Measurements from ENCODE around the gene COPS6.

Gene COPS6

GRCh38 chr7:100127866-100128636, 39.3 kb downstream of the COPS6 start:
- DNase-seq (ENCODE audit: low spot score): peak; percentile 19

GRCh38 chr7:100128637-100128963, 39.8 kb downstream of the COPS6 start:
- DNase-seq (ENCODE audit: low spot score): no peak

GRCh38 chr7:100130220-100130607, 41.4 kb downstream of the COPS6 start:
- peak; percentile 38 for DNase-seq (ENCODE audit: low spot score)

- peak; percentile 52 for DNase-seq (ENCODE audit: low spot score)
Measured at GRCh38 chr7:100130608-100131453, 42.1 kb downstream of the COPS6 start.

GRCh38 chr7:100132126-100132525, 43.4 kb downstream of the COPS6 start:
- DNase-seq (ENCODE audit: low spot score): no peak

- peak; percentile 70 for DNase-seq (ENCODE audit: low spot score)
Measured at GRCh38 chr7:100132697-100133151, 44.0 kb downstream of the COPS6 start.

GRCh38 chr7:100137851-100138760, 49.3 kb downstream of the COPS6 start:
- peak; percentile 85 for DNase-seq (ENCODE audit: low spot score)

- no peak for DNase-seq (ENCODE audit: low spot score)
Measured at GRCh38 chr7:100141555-100141949, 52.8 kb downstream of the COPS6 start.
